Measurements from ENCODE around the gene CCDC137. TPM values are rescaled to one million over a fixed set of nuclear protein-coding genes. Genes with fewer than 3 reads are reported as not detected.

Gene CCDC137
- total RNA-seq, 1 experiment from 2014 or later: 49.9 TPM

DNA sequence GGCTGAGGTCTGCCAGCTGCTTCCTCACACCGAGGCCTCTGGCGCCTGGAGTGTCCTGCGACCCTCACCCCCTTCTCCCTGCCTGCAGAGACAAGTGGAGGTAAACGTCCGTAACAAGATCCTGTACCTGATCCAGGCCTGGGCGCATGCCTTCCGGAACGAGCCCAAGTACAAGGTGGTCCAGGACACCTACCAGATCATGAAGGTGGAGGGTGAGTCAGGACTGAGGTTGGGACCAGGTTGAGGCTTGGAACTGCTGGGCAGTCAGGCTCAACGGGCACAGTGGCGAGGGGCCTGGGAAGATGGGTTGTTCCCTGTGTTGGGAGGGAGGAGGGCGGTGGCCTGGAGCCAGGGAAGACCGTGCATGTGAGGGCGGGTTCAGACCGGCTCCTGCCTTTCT is 22.1 kb downstream of the CCDC137 start:
- CTCF ChIA-PET: no interaction called here
- Histone ChIP-seq H3K36me3 (ENCODE audit: low read depth, low read length) (peaks cover 59% of the 10 kb centered on the region), H3K79me2 (ENCODE audit: low read length) (peaks cover 70% of the 10 kb centered on the region), H3F3A (ENCODE audit: low read length, unreplicated experiment) (peaks cover 5% of the 10 kb centered on the region), H3K9me3 (ENCODE audit: low read length) (no peaks in the 10 kb centered on the region), H3K27me3 (ENCODE audit: low read length) (no peaks in the 10 kb centered on the region), H2AFZ (ENCODE audit: low read length) (no peak overlapping the region), H4K20me1 (ENCODE audit: low read length) (peaks cover 55% of the 10 kb centered on the region), H3K4me1 (ENCODE audit: insufficient read depth, low read length) (peaks cover 19% of the 10 kb centered on the region), H3K27ac (ENCODE audit: low read length) (no peak overlapping the region), H3K4me3 (ENCODE audit: low read length) (no peak overlapping the region), H3K9ac (ENCODE audit: low read length) (no peak overlapping the region), H3K9me2 (replicated peaks; ENCODE audit: low read length) (no peaks in the 10 kb centered on the region), H3K4me2 (ENCODE audit: low read length) (no peak overlapping the region)
- POLR2A ChIA-PET (ENCODE audit: unreplicated experiment): no interaction called here
- TF ChIP-seq, protein P1, sequence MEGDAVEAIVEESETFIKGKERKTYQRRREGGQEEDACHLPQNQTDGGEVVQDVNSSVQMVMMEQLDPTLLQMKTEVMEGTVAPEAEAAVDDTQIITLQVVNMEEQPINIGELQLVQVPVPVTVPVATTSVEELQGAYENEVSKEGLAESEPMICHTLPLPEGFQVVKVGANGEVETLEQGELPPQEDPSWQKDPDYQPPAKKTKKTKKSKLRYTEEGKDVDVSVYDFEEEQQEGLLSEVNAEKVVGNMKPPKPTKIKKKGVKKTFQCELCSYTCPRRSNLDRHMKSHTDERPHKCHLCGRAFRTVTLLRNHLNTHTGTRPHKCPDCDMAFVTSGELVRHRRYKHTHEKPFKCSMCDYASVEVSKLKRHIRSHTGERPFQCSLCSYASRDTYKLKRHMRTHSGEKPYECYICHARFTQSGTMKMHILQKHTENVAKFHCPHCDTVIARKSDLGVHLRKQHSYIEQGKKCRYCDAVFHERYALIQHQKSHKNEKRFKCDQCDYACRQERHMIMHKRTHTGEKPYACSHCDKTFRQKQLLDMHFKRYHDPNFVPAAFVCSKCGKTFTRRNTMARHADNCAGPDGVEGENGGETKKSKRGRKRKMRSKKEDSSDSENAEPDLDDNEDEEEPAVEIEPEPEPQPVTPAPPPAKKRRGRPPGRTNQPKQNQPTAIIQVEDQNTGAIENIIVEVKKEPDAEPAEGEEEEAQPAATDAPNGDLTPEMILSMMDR (conservative IDR thresholded peaks at IDR 0.05; ENCODE audit: low read depth, low read length): no peak
- TF ChIP-seq EZH2phosphoT487 (IDR thresholded peaks at IDR 0.05; ENCODE audit: borderline replicate concordance, low read length): no peak
- no peak for TF ChIP-seq EZH2 (IDR thresholded peaks at IDR 0.05; ENCODE audit: low read length, unreplicated experiment)
- no peak for ATAC-seq
- no TSS peak for BruUV-seq (replicated peaks)
- intact Hi-C loops (cut with micrococcal nuclease): no loop called here
- DNase-seq: no peak

DNA sequence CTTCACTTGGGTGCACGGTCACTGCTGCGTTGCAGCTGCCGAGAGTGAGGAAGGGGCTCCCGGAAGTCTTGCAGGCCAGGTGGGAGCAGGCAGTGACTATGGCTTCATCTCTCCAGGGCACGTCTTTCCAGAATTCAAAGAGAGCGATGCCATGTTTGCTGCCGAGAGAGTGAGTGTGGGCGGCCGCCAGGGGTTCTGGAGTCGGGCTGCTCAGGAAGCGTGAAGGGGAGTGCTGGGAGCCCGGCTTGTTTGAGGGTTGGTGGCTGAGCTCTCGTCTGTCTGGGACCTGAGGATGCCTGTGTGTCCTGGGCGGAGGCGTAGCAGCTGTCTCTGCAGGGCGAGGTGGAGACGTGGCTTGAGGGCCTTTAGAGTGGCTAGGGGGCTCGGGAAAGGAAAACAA is 23.5 kb downstream of the CCDC137 start:
- no TSS peak for BruUV-seq (replicated peaks)
- no peak for DNase-seq
- POLR2A ChIA-PET (ENCODE audit: unreplicated experiment): no interaction called here
- Histone ChIP-seq H3K9me2 (replicated peaks; ENCODE audit: low read length) (no peaks in the 10 kb centered on the region), H2AFZ (ENCODE audit: low read length) (no peak overlapping the region), H3K9me3 (ENCODE audit: low read length) (no peaks in the 10 kb centered on the region), H3K4me2 (ENCODE audit: low read length) (no peak overlapping the region), H3K36me3 (ENCODE audit: low read depth, low read length) (peaks cover 73% of the 10 kb centered on the region), H3F3A (ENCODE audit: low read length, unreplicated experiment) (no peaks in the 10 kb centered on the region), H3K4me3 (ENCODE audit: low read length) (no peak overlapping the region), H3K4me1 (ENCODE audit: insufficient read depth, low read length) (peaks cover 11% of the 10 kb centered on the region), H3K79me2 (ENCODE audit: low read length) (peaks cover 58% of the 10 kb centered on the region), H3K27ac (ENCODE audit: low read length) (no peak overlapping the region), H3K9ac (ENCODE audit: low read length) (no peak overlapping the region), H4K20me1 (ENCODE audit: low read length) (peaks cover 49% of the 10 kb centered on the region), H3K27me3 (ENCODE audit: low read length) (no peaks in the 10 kb centered on the region)
- ATAC-seq: no peak
- intact Hi-C loops (cut with micrococcal nuclease): no loop called here
- CTCF ChIA-PET: no interaction called here
- TF ChIP-seq EZH2phosphoT487 (IDR thresholded peaks at IDR 0.05; ENCODE audit: borderline replicate concordance, low read length): no peak
- no peak for TF ChIP-seq EZH2 (IDR thresholded peaks at IDR 0.05; ENCODE audit: low read length, unreplicated experiment)
- TF ChIP-seq, protein P1 (conservative IDR thresholded peaks at IDR 0.05; ENCODE audit: low read depth, low read length): no peak

DNA sequence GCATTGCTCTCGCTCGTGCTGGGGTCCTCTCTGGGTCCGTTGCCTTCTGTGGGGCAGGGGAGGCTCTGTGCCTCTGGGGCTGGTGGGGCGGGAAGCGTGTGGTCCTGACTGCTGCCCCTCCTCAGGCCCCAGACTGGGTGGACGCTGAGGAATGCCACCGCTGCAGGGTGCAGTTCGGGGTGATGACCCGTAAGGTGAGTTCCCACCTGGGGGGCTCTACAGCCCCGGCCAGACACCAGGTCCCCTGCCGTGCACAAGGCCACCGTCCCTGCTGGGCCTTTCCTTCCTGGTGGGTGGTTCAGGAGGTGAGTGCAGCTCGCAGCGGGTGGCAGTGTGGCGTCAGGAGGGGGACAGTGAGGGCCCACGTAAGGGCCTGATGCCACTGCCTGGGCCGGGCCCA is 24.0 kb downstream of the CCDC137 start:
- intact Hi-C loops (cut with micrococcal nuclease): no loop called here
- Histone ChIP-seq H3K9me3 (ENCODE audit: low read length) (no peaks in the 10 kb centered on the region), H3K9ac (ENCODE audit: low read length) (no peak overlapping the region), H3F3A (ENCODE audit: low read length, unreplicated experiment) (no peaks in the 10 kb centered on the region), H3K4me3 (ENCODE audit: low read length) (no peak overlapping the region), H3K4me2 (ENCODE audit: low read length) (no peak overlapping the region), H3K27ac (ENCODE audit: low read length) (no peak overlapping the region), H3K36me3 (ENCODE audit: low read depth, low read length) (peaks cover 76% of the 10 kb centered on the region), H3K4me1 (ENCODE audit: insufficient read depth, low read length) (peaks cover 7% of the 10 kb centered on the region), H3K79me2 (ENCODE audit: low read length) (peaks cover 53% of the 10 kb centered on the region), H4K20me1 (ENCODE audit: low read length) (peaks cover 45% of the 10 kb centered on the region), H3K27me3 (ENCODE audit: low read length) (no peaks in the 10 kb centered on the region), H3K9me2 (replicated peaks; ENCODE audit: low read length) (no peaks in the 10 kb centered on the region), H2AFZ (ENCODE audit: low read length) (no peak overlapping the region)
- DNase-seq (no peak), ATAC-seq (no peak)
- CTCF ChIA-PET: no interaction called here
- no peak for TF ChIP-seq EZH2 (IDR thresholded peaks at IDR 0.05; ENCODE audit: low read length, unreplicated experiment)
- TF ChIP-seq EZH2phosphoT487 (IDR thresholded peaks at IDR 0.05; ENCODE audit: borderline replicate concordance, low read length): no peak
- TF ChIP-seq, protein P1 (conservative IDR thresholded peaks at IDR 0.05; ENCODE audit: low read depth, low read length): no peak
- BruUV-seq (replicated peaks): no TSS peak
- POLR2A ChIA-PET (ENCODE audit: unreplicated experiment): no interaction called here
